Fibroblast of gingiva (primary cell): Measurements from ENCODE around the gene DOK4.

Experiments used
- DNase-seq: peaks from one replicate; pipeline ENCODE4 v3.0.0-alpha.2; 2011; ENCODE audit warnings: low read depth

The DOK4 gene

DNA sequence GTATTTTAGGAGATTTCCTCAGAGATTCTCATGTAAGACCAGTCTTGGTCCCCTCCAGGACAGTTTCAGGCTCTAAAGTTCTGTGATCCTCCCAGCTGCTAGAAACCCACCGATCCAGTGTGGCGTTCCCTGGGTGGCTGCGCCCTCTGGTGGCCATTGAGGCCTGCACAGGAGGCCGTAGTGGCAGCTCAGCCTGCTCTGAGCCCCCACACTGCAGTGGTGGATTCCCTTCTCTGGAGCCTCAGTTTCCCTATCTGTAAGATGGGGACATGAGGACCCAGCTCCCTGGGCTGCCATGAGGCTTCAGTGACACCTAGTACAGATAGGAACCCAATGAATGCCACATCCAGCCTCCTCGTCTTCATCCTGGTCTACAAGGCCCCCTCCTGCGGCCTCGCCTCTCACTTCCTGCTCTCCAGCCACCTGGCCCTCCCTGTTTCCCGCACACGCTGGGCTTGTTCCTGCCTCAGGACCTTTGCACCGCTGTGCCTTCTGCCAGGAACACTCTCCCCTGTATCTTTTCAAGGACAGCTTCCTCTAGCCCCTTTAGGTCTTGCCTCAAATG is 33.6 kb upstream of the DOK4 start:
- peak; percentile 46 for DNase-seq

DNA sequence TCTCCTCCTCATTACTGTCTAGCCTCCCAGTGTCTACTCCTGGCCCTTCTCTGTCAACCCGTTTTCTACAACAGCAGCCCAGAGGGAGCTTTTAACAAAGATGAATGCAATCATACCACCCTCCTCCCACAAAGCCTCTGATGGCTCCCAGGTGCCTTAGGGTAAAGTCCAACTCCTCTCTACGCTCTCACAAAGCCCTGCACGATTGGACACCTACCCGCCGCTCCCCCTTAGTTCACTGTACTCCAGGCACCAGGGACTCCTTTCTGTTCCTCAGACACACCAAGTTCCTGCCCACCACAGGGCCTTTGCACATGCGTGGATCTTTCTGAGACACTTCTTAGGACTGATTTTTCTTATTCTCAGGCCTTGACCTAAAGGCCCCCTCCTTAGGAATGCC is 32.6 kb upstream of the DOK4 start:
- DNase-seq, result no peak

DNA sequence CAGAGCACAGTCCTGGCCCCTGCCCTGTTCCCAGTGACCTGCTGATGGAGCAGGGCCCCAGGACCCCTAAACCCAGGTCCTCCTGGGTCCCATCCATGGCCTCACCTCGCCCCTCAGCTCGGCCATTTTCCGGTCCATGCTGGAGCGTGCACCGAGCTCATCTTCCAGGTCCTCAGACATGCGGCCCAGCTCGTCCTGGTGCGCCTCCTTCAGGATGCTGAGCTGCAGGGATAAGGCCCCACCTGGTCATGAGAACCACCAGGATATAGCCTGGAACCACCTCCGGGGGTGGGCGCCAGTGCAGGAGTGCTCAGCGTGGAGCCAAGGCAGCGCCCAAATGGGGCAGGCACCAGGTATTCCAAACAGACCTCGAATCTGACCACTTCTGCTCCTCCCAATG is 32.2 kb upstream of the DOK4 start:
- no peak for DNase-seq

DNA sequence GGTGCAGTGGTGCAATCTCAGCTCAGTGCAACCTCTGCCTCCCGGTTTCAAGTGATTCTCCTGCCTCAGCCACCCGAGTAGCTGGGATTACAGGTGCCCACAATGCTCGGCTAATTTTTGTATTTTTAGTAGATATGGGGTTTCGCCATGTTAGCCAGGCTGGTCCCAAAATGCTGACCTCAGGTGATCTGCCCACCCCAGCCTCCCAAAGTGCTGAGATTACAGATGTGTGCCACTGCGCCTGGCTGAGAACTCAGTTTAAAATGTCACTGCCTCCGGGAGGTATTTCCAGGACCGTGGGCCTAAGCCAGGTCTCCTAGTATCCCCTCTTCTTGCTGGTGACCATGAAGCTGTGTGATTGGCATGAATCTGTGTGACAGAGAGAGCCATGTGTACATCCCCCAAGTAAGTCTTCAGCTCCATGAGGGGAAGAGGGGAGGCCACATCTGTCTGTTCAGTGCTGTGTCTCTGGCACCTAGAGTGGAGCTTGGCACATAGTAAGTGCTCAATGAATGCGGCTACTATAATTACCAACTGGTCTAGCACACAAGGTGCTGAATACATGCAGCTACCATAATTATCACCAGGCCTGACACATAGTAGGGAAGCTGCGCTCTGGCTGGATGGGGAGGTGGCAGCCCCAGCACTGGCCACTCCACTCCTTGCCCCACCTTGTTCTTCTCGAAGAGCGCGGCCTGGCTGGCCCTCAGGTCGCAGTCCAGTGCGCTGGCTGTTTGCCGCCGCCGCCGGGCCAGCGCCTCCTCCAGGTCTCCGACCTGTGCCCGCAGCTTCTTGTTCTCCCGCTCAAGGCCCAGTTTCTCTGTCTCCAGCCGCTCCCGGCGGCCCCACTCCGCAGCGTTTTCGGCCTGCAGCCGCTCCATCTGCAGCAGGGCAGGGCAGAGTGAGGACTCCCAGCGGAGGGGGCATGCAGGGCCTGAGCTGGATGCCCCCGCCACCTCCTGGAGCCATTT is 31.4 kb upstream of the DOK4 start:
- no peak for DNase-seq

DNA sequence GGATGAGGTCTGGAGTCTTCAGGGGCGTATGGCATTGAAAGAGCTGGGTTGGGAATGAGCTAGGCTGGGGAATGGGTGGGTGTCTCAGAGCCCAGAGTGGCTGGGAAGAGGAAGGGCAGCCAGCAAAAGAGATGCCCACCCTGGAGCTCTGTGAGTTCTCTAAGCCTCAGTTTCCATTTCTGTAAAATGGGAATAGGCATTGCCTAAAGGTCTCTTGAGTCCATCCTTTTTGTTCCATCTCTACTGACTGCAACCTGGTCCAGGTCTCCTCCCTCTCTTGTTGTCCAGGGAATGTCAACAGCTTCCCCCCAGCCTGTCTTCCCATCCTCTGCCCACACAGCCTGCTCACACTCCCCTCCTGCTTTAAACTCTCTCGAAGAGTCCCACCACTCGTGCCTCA is 30.5 kb upstream of the DOK4 start:
- DNase-seq, result no peak

DNA sequence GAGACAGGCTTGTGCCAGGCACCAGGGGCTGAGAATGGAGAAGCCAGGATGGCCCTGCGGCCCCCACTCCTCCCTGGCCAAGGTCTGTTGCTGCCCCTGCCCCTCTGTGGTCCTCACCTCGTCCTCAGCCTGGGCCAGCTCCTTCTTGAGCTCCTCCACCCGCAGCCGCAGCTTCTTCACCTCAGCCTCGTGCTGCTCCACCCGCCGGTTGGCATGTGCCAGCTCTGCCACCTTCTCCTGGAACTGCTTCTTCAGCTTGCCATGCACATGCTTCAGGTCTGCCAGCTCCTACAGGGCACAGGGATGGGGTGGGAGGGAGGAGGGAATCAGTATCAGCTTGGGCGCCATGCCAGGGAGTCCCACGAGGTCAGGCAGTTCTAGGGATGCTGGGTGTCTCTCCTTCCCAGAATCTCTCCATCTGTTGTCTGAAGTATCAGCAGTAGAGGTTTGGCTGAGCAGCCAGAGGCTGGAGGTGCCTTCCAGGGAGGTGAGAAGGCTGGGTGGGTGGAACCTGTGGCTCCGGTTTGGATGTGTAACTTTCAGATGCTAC is 30.0 kb upstream of the DOK4 start:
- no peak for DNase-seq

DNA sequence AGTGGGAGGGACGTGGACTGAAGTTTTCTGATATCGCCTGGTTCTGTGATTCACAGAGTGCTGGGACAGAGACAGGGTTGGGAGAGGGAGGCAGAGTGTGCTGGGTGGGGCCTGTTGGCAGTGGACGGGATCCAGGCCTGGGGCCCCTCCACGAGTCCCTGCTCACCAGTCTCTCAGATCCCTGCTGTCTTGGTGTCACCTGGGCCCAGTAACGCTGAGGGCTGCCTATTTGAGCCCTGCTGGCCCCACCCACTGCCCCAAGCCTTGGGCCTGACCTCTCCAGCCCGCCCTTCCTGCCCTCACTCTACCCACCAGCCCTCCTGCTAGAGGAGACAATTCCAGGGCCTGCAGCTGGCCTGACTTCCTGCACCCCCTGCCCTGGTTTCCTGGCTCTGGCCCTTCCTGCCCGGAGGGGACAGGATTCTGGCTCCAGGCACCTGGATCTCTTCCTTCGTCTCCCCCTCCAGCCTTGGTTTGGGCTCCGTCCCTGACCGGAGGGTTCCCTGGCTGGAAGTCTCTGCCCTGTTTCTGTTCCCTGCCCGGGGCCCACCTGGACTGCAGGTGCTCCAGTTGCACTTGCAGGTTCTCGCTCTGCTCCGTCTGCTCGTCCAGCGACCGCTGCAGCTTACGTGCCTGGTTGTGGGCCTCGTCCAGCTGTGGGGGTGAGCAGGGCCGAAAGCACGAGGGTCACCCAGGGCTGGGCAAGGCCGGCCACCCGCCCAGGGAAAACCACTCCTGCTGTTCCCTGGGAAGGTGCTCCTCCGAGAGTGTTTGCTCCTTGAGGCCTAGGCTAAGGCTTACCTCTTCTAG is 28.7 kb upstream of the DOK4 start:
- DNase-seq, result no peak

DNA sequence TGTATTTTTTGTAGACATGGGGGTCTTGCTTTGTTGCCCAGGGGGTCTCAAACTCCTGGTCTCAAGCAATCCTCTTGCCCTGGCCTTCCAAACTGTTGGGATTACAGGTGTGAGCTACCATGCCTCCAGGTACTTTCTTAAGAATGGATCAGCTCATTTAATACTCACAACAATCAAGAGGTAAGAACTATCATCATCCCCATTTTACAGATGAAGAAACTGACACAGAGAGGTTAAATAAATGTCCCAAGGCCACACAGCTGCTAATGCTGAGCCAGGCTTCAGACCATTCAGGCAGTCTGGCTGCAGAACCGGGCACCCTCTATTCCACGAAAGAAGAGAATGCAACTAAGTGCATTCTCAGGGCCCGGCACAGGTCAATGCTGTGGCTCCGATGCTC is 28.1 kb upstream of the DOK4 start:
- no peak for DNase-seq

DNA sequence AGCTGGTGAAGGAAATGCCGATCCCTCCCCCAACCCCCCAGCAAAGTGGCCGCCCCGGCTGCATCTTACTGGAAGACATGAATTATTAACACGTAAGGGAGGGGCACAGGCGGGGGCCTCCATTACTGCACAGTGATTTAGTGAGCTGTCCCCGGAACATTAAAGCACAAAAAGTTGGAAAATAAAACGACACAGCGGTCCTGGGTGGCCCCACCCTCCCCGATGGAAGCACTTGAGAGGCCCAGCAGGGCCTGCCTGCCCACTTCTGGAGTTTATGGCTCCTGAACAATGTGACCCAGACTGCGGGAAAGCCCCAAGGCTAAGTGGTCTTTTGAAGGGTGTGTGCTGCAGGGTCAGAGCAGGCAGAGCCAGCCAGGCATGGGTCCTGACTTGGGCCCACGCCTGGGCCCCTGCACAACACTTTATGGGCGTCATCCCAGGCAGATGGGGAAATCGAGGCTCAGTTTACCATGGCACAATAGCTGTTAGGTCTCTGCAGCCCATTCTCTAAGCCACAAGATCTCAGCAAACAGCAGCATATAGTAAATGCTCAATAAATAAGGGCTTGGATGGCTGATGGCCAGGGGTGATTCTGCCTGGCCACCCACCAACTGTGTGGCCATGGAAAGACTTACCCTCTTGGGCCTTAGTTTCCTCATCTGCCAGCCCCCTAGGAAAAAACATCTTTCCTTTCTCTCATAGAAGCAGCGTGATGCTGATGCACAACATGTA is 27.2 kb upstream of the DOK4 start:
- no peak for DNase-seq

- DNase-seq, result no peak
These were observed 26.2 kb upstream of the DOK4 start for GRCh38 chr16:57512296-57513001.

- DNase-seq, result no peak
These were observed 24.0 kb upstream of the DOK4 start for GRCh38 chr16:57510016-57510871.

DNA sequence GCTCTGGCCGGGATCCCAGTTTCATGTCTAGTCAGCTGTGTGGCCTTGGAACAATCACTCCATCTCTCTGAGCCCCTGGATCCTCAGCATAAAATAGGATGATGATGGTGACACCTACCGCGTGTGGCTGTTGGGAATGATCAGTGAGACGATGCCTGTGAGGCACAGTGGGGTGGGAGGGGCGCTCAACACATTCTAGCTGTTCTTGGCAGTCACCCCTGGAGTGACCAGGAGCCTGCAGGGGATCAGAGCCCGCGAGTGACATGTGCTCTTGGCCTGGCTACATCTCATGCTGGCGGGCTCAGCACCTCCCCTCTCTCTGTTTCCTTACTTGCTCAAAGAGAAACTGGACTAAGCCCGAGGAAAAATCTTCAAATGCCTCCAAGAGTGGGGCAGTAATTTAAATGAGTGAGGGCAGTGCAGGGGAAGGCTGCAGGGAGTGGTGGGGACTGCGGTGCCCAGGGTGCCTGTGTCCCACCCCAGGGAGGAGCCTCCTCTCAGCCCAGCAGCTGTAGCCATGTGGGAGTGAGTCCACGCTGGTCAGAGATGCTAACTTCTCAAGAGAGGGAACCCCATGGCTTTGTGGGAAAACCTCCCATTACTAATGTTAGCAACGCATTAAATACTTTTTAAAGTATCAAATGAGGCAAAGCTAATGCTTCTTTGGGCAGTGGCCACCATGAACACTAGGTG is 23.1 kb upstream of the DOK4 start:
- no peak for DNase-seq

- no peak for DNase-seq
These were observed 21.7 kb upstream of the DOK4 start for GRCh38 chr16:57508035-57508425.

GRCh38 chr16:57507136-57508034 is 21.1 kb upstream of the DOK4 start:
- DNase-seq, result no peak

- no peak for DNase-seq
These were observed 18.9 kb upstream of the DOK4 start for GRCh38 chr16:57505169-57505568.

DNA sequence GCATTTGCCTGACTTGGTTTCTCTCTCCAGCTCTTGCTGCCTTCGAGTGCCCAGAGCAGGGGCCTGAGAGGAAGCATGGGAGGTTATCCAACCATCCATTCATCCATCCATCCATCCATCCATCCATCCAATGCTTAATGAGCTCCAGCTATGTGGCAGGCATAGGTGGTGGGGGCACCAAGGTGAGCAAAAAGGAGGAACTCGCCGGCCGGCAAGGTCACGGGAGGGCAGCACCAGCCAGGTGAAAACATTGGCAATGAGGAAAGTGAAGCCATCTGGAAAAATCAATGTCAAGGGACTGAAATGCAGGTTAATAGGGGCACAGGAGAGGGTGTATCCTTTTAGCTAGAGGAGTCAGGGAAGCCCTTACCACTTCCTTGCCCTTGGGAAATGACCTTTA is 18.2 kb upstream of the DOK4 start:
- DNase-seq, result no peak

DNA sequence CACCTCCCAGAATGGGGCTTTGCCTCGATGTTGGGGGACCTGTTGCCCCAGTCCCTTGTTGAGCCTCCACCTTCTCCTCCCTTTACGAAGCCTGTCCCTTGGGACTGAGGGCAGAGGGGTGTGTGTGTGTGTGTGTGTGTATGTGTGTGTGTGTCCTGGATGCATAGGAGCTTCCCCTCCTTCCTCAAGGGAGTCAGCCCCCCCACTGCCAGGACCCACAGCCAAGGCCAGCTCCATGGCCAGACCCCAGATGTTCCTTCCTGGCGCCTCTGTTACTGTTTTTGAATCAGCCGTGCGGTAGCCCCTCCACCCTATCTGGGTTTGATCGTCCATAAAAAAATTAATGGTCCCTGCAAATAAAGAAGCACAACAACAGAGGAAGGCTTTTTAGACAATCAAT is 17.7 kb upstream of the DOK4 start:
- DNase-seq, result no peak

GRCh38 chr16:57503366-57503765 is 17.1 kb upstream of the DOK4 start:
- DNase-seq, result no peak
